22Rv1 (cell line): Measurements from ENCODE around the gene IDH3G.
A peak's percentile ranks its signal among the peaks of the same experiment; 100 is the strongest.

Experiments used
- H3K27ac ChIP-seq: fragments of 450-650 bp; 2 replicates; pipeline ENCODE4 v1.5.1; 2017
- CTCF ChIP-seq: fragments of 450-650 bp; IDR thresholded peaks from 2 replicates; pipeline ENCODE4 v1.5.1; 2017; ENCODE audit warnings: mild to moderate bottlenecking
- ZFX ChIP-seq: fragments of 450-650 bp; IDR thresholded peaks from 2 replicates; pipeline ENCODE4 v1.6.1; 2017; ENCODE audit warnings: antibody characterized with exemption, borderline replicate concordance

Gene IDH3G

GRCh38 chrX:153794018-153794896, at the start of gene IDH3G, which contains the start of gene SSR4:
IDH3G (minus strand) TSS chrX:153794375; CDS start chrX:153794326, 49 bp downstream.
SSR4 (plus strand) TSS chrX:153794668; CDS start chrX:153794688, 20 bp downstream.
- TF ChIP-seq CTCF = no peak
- no peak for TF ChIP-seq ZFX
- H3K27ac ChIP-seq = peak within 1 kb of the TSS; percentile 76

- no peak overlapping the region for H3K27ac ChIP-seq
- no peak for TF ChIP-seq CTCF
- no peak for TF ChIP-seq ZFX
These were observed 42.7 kb upstream of the IDH3G start for GRCh38 chrX:153836921-153837320.

GRCh38 chrX:153832728-153833127, 38.6 kb upstream of the IDH3G start:
- no peak overlapping the region for H3K27ac ChIP-seq
- TF ChIP-seq ZFX (no peak), CTCF (no peak)

- no peak overlapping the region for H3K27ac ChIP-seq
- TF ChIP-seq CTCF (no peak), ZFX (no peak)
These were observed 37.4 kb upstream of the IDH3G start for GRCh38 chrX:153831429-153832150.

GRCh38 chrX:153830640-153831428, 36.7 kb upstream of the IDH3G start:
- no peak overlapping the region for H3K27ac ChIP-seq
- no peak for TF ChIP-seq CTCF

GRCh38 chrX:153829799-153830639, 35.8 kb upstream of the IDH3G start, which contains the start of gene PDZD4:
PDZD4 (minus strand) TSS chrX:153830544; CDS start chrX:153830298, 246 bp downstream.
- no peak for TF ChIP-seq ZFX
- no peak for TF ChIP-seq CTCF
- no peak within 1 kb of the TSS for H3K27ac ChIP-seq
